ENCODE data around the gene MAP3K9. TPM values are rescaled to one million over a fixed set of nuclear protein-coding genes. Genes with fewer than 3 reads are reported as not detected.

MAP3K9 gene
- total RNA-seq, 1 experiment from 2014 or later: 28.0 TPM

- TF ChIP-seq EMX1 (CRISPR knock-in tag; IDR thresholded peaks at IDR 0.05): no peak
- TF ChIP-seq NFATC4 (CRISPR knock-in tag; IDR thresholded peaks at IDR 0.05): no peak
Measured at GRCh38 chr14:70742316-70742715, 67.0 kb downstream of the MAP3K9 start (continued).

GRCh38 chr14:70741482-70741881 is 67.8 kb downstream of the MAP3K9 start:
- DNase-seq (ENCODE audit: low spot score) (no peak), ATAC-seq (no peak)
- Mint-ChIP-seq H3K27ac (no peak overlapping the region), H3K36me3 (peaks cover 65% of the 10 kb centered on the region), H3K27me3 (ENCODE audit: low read depth) (no peaks in the 10 kb centered on the region), H3K9me3 (no peaks in the 10 kb centered on the region), H3K4me1 (no peaks in the 10 kb centered on the region), H3K4me3 (no peak overlapping the region)
- ChIA-PET POLR2A (no interaction called here), CTCF (no interaction called here)
- TF ChIP-seq PREB (CRISPR knock-in tag; IDR thresholded peaks at IDR 0.05; ENCODE audit: borderline replicate concordance) (no peak), ZNF396 (CRISPR knock-in tag; IDR thresholded peaks at IDR 0.05; ENCODE audit: borderline replicate concordance) (no peak), NFYB (CRISPR knock-in tag; conservative IDR thresholded peaks at IDR 0.05; ENCODE audit: low read depth) (no peak), ZNF671 (CRISPR knock-in tag; IDR thresholded peaks at IDR 0.05) (no peak), NFATC4 (CRISPR knock-in tag; IDR thresholded peaks at IDR 0.05) (no peak), NFE2L1 (CRISPR knock-in tag; IDR thresholded peaks at IDR 0.05) (no peak)

GRCh38 chr14:70735043-70735442 is 74.3 kb downstream of the MAP3K9 start:
- no peaks in the 10 kb centered on the region for H3K4me1 Mint-ChIP-seq
- POLR2A ChIA-PET: no interaction called here

DNA sequence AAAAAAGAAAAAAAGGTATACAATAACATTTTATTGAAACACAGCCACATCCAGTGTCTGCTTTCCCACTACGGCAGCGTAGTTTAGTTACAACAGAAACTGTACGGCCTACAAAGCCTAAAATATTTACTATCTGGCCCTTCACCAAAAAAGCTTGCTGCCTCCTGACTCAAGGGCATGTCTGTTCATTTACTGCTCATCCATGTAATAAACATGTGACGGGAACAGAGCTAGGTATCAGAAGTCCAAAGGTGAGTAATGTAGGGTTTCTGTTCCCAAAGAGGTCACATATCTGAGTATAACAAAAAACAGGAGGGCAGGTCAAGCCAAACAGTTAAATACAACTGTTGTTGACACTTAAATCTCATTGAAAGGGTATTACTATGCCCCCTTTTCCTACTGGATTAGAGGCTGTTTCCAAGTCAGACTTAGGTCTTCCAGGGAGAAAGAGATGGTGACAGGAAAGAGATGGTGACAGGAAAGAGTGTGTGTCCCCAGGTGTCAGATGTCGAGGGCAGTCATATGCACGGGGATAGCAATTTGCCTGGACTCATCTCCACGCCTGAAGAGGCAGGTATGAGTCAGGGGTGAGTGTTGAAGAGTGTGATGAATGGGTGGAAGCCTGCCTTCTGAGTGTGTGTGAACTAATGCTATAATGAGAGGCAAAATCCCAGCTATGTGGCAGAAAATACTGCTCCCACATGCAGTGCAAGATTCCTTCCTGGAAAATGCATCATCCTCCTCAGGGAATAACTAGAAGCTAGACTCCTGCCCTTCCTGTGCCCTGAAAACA is 77.7 kb downstream of the MAP3K9 start:
- DNase-seq (ENCODE audit: low spot score): no peak
- H3K36me3 Mint-ChIP-seq: peaks cover 63% of the 10 kb centered on the region
- H3K27ac Mint-ChIP-seq: peak overlapping the region; percentile 21; the same call in 1 of the 2 replicates
- H3K4me1 Mint-ChIP-seq: no peaks in the 10 kb centered on the region
- no peak for ATAC-seq
- ChIA-PET CTCF (no interaction called here), POLR2A (no interaction called here)
- H3K4me3 Mint-ChIP-seq: no peak overlapping the region
- H3K9me3 Mint-ChIP-seq: no peaks in the 10 kb centered on the region
- no peaks in the 10 kb centered on the region for H3K27me3 Mint-ChIP-seq (ENCODE audit: low read depth)
- TF ChIP-seq ATF6 (CRISPR knock-in tag; IDR thresholded peaks at IDR 0.05): no peak
- no peak for TF ChIP-seq USF2 (CRISPR knock-in tag; IDR thresholded peaks at IDR 0.05)
- TF ChIP-seq MXD4 (CRISPR knock-in tag; IDR thresholded peaks at IDR 0.05; ENCODE audit: borderline replicate concordance): no peak
- TF ChIP-seq, protein P1, sequence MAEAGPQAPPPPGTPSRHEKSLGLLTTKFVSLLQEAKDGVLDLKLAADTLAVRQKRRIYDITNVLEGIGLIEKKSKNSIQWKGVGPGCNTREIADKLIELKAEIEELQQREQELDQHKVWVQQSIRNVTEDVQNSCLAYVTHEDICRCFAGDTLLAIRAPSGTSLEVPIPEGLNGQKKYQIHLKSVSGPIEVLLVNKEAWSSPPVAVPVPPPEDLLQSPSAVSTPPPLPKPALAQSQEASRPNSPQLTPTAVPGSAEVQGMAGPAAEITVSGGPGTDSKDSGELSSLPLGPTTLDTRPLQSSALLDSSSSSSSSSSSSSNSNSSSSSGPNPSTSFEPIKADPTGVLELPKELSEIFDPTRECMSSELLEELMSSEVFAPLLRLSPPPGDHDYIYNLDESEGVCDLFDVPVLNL (CRISPR knock-in tag; IDR thresholded peaks at IDR 0.05; ENCODE audit: borderline replicate concordance, low read depth): no peak
- TF ChIP-seq IRF1 (CRISPR knock-in tag; IDR thresholded peaks at IDR 0.05): no peak
- no peak for TF ChIP-seq USF1 (CRISPR knock-in tag; IDR thresholded peaks at IDR 0.05)
- TF ChIP-seq, protein P2, sequence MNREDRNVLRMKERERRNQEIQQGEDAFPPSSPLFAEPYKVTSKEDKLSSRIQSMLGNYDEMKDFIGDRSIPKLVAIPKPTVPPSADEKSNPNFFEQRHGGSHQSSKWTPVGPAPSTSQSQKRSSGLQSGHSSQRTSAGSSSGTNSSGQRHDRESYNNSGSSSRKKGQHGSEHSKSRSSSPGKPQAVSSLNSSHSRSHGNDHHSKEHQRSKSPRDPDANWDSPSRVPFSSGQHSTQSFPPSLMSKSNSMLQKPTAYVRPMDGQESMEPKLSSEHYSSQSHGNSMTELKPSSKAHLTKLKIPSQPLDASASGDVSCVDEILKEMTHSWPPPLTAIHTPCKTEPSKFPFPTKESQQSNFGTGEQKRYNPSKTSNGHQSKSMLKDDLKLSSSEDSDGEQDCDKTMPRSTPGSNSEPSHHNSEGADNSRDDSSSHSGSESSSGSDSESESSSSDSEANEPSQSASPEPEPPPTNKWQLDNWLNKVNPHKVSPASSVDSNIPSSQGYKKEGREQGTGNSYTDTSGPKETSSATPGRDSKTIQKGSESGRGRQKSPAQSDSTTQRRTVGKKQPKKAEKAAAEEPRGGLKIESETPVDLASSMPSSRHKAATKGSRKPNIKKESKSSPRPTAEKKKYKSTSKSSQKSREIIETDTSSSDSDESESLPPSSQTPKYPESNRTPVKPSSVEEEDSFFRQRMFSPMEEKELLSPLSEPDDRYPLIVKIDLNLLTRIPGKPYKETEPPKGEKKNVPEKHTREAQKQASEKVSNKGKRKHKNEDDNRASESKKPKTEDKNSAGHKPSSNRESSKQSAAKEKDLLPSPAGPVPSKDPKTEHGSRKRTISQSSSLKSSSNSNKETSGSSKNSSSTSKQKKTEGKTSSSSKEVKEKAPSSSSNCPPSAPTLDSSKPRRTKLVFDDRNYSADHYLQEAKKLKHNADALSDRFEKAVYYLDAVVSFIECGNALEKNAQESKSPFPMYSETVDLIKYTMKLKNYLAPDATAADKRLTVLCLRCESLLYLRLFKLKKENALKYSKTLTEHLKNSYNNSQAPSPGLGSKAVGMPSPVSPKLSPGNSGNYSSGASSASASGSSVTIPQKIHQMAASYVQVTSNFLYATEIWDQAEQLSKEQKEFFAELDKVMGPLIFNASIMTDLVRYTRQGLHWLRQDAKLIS (CRISPR knock-in tag; IDR thresholded peaks at IDR 0.05; ENCODE audit: borderline replicate concordance): no peak

More at GRCh38 chr14:70735043-70735442, 74.3 kb downstream of the MAP3K9 start:
- H3K27ac Mint-ChIP-seq: no peak overlapping the region
- no peaks in the 10 kb centered on the region for H3K27me3 Mint-ChIP-seq (ENCODE audit: low read depth)
- no peak for ATAC-seq
- DNase-seq (ENCODE audit: low spot score): no peak
- TF ChIP-seq TEAD1 (CRISPR knock-in tag; IDR thresholded peaks at IDR 0.05) (no peak), SMAD3 (CRISPR knock-in tag; IDR thresholded peaks at IDR 0.05; ENCODE audit: borderline replicate concordance) (no peak), RORB (CRISPR knock-in tag; IDR thresholded peaks at IDR 0.05) (no peak), HMGA2 (CRISPR knock-in tag; IDR thresholded peaks at IDR 0.05) (no peak), NFYB (CRISPR knock-in tag; conservative IDR thresholded peaks at IDR 0.05; ENCODE audit: low read depth) (no peak), OVOL2 (CRISPR knock-in tag; IDR thresholded peaks at IDR 0.05; ENCODE audit: borderline replicate concordance) (no peak), PRRX2 (CRISPR knock-in tag; IDR thresholded peaks at IDR 0.05) (no peak), ZNF317 (CRISPR knock-in tag; IDR thresholded peaks at IDR 0.05; ENCODE audit: borderline replicate concordance, low read depth) (no peak)
- H3K36me3 Mint-ChIP-seq: peaks cover 71% of the 10 kb centered on the region
- H3K4me3 Mint-ChIP-seq: no peak overlapping the region
- CTCF ChIA-PET: no interaction called here
- no peaks in the 10 kb centered on the region for H3K9me3 Mint-ChIP-seq

Data from WTC11 (cell line).